GM12878 (cell line): ENCODE measurements around the gene KIDINS220. TPM values are rescaled to one million over a fixed set of nuclear protein-coding genes. Genes with fewer than 3 reads are reported as not detected.

ENCODE experiments used
- ATAC-seq: fragments of 200-7000 bp; cut with Tn5 transposase; 3 replicates; pipeline ENCODE4 v1.9.1; 2020; ENCODE audit warnings: mild to moderate bottlenecking, moderate library complexity
- BruUV-seq: library from RNA; stranded (reverse); fragments of 400-500 nt; replicated peaks from 2 replicates; lab custom pipeline; 2021; lab: Mats Ljungman, UMichigan
- CTCF ChIA-PET: fragments of 300-600 bp; sonication (Branson Sonifier 250); formaldehyde crosslinking; extraction: SDS; loops from one replicate; lab custom pipeline; 2021; ENCODE audit warnings: inconsistent platforms; lab: Yijun Ruan, JAX
- POLR2A ChIA-PET: fragments of 350-600 bp; formaldehyde crosslinking; extraction: SDS; loops from one replicate; lab custom pipeline; 2021; ENCODE audit warnings: inconsistent platforms; lab: Charles Lee
- RAD21 ChIA-PET: fragments of 300-600 bp; sonication (Branson Sonifier 250); formaldehyde crosslinking; loops from one replicate; lab custom pipeline; 2023; ENCODE audit warnings: antibody characterized with exemption; ENCODE audit not compliant: unreplicated experiment; lab: Charles Lee
- SMC1A ChIA-PET: fragments of 300-600 bp; sonication (Branson Sonifier 250); formaldehyde crosslinking; loops from one replicate; lab custom pipeline; 2023; ENCODE audit not compliant: unreplicated experiment, uncharacterized antibody; lab: Charles Lee
- DNase-seq: peaks from one replicate; pipeline ENCODE4 v3.0.0-alpha.2; 2011; ENCODE audit warnings: low read depth, low spot score
- FAIRE-seq: peaks from 3 replicates; lab custom pipeline; 2011; peaks lifted over from hg19 to GRCh38; lab: Jason Lieb, UNC
- H2AFZ ChIP-seq: 2 replicates; pipeline ENCODE4 v1.6.0; 2011; ENCODE audit warnings: low read depth, low read length, control low read depth; ENCODE audit not compliant: control insufficient read depth
- H3K27ac ChIP-seq: 2 replicates; pipeline ENCODE4 v1.5.1; 2011; ENCODE audit warnings: control low read depth; ENCODE audit not compliant: control insufficient read depth, insufficient read depth
- H3K27me3 ChIP-seq, 2 experiments: replicated peaks in 1 of 2; 2 replicates each; pipeline versions ENCODE4 v1.6.0 to v1.6.1; 2011; ENCODE audit warnings: low read length in 1 of 2; ENCODE audit not compliant: control insufficient read depth in 2 of 2, insufficient read depth in 2 of 2
- H3K36me3 ChIP-seq, 2 experiments: 2 replicates each; pipeline ENCODE4 v1.5.1; 2011; ENCODE audit warnings: low read length in 1 of 2; ENCODE audit not compliant: control insufficient read depth in 2 of 2, insufficient read depth in 2 of 2
- H3K4me1 ChIP-seq: 2 replicates; pipeline ENCODE4 v1.6.1; 2011; ENCODE audit warnings: mild to moderate bottlenecking, low read length, moderate library complexity, mixed read lengths; ENCODE audit not compliant: control insufficient read depth, insufficient read depth
- H3K4me2 ChIP-seq: 2 replicates; pipeline ENCODE4 v1.6.0; 2011; ENCODE audit warnings: control low read depth; ENCODE audit not compliant: control insufficient read depth, insufficient read depth
- H3K4me3 ChIP-seq: fragments of 200-600 bp; sonication (generic); 2 replicates; pipeline ENCODE4 v1.5.1; 2016
- H3K79me2 ChIP-seq: 2 replicates; pipeline ENCODE4 v1.6.0; 2011; ENCODE audit warnings: low read length; ENCODE audit not compliant: control insufficient read depth, insufficient read depth
- H3K9ac ChIP-seq: 2 replicates; pipeline ENCODE4 v1.8.0; 2011; ENCODE audit warnings: low read length, control low read depth, mixed read lengths; ENCODE audit not compliant: control insufficient read depth, insufficient read depth
- H3K9me3 ChIP-seq: replicated peaks from 3 replicates; pipeline ENCODE4 v1.5.1; 2011; ENCODE audit warnings: mild to moderate bottlenecking, low read length; ENCODE audit not compliant: control insufficient read depth, insufficient read depth
- H4K20me1 ChIP-seq: 2 replicates; pipeline ENCODE4 v1.6.0; 2011; ENCODE audit not compliant: control insufficient read depth, insufficient read depth
- BACH1 ChIP-seq: fragments of 450-650 bp; IDR thresholded peaks from 2 replicates; pipeline ENCODE4 v1.6.1; 2017; ENCODE audit warnings: mild to moderate bottlenecking, borderline replicate concordance
- BMI1 ChIP-seq: fragments of 450-650 bp; IDR thresholded peaks from 2 replicates; pipeline ENCODE4 v1.6.1; 2016; ENCODE audit warnings: mild to moderate bottlenecking, moderate library complexity, borderline replicate concordance
- CREM ChIP-seq: IDR thresholded peaks from 2 replicates; pipeline ENCODE4 v1.6.1; 2014; ENCODE audit warnings: antibody characterized with exemption, low read depth
- ESRRA ChIP-seq: IDR thresholded peaks from 2 replicates; pipeline ENCODE4 v1.6.1; 2012; ENCODE audit warnings: mild to moderate bottlenecking, low read length, improper control_type of control experiment
- KDM1A ChIP-seq: fragments of 200-600 bp; sonication (generic); IDR thresholded peaks from 2 replicates; pipeline ENCODE4 v1.6.1; 2016; ENCODE audit warnings: borderline replicate concordance
- SPI1 ChIP-seq: IDR thresholded peaks from 2 replicates; pipeline ENCODE4 v1.6.1; 2011; ENCODE audit warnings: low read depth, mild to moderate bottlenecking, low read length, moderate library complexity, borderline replicate concordance; ENCODE audit not compliant: insufficient read depth
- TCF3 ChIP-seq: IDR thresholded peaks from 2 replicates; pipeline ENCODE4 v1.6.1; 2012; ENCODE audit warnings: low read depth, mild to moderate bottlenecking, low read length, borderline replicate concordance; ENCODE audit not compliant: insufficient read depth
- ZBTB33 ChIP-seq: fragments of 450-650 bp; IDR thresholded peaks from 2 replicates; pipeline ENCODE4 v1.6.1; 2017; ENCODE audit warnings: mild to moderate bottlenecking
- ZNF24 ChIP-seq: fragments of 450-650 bp; IDR thresholded peaks from 2 replicates; pipeline ENCODE4 v1.6.1; 2017; ENCODE audit warnings: antibody characterized with exemption, mild to moderate bottlenecking
- ZNF592 ChIP-seq: fragments of 450-650 bp; IDR thresholded peaks from 2 replicates; pipeline ENCODE4 v1.6.1; 2017; ENCODE audit warnings: mild to moderate bottlenecking, moderate library complexity
- WGBS: methylation state at CpG from one replicate; pipeline ENCODE4 v1.1.6; 2016; ENCODE audit warnings: low lambda C conversion rate; ENCODE audit not compliant: insufficient replicate concordance, insufficient coverage; ENCODE audit errors: missing lambda C conversion rate; 5-methylcytosine and 5-hydroxymethylcytosine counted together
- in situ Hi-C: fragments of 300-500 bp; cut with MboI; formaldehyde crosslinking; loops from 9 replicates; pipeline ENCODE4 v1.14.3; 2018; ENCODE audit warnings: mixed read lengths
- intact Hi-C: fragments of 100-400 bp; cut with micrococcal nuclease; formaldehyde crosslinking; loops from one replicate; pipeline ENCODE4 v1.14.2; 2022; ENCODE audit not compliant: unreplicated experiment
- polyA plus RNA-seq, 11 experiments: library from polyadenylated mRNA; depleted of rRNA in 4 of 11; unstranded in 6 of 11; stranded (reverse) in 5 of 11; fragments of >200 nt; fragmentation: Nextera tagmentation in 4 of 11; fragmentation: Illumina TruSeq in 1 of 11; extraction: Ambion mirVana in 4 of 11; extraction: Trizol in 1 of 11; gene quantifications; 1 replicate in 1 of 11; 2 replicates in 10 of 11; pipeline versions ENCODE4 v1.2.1 to v1.2.3, GENCODE V29; 2011 to 2016; ENCODE audit warnings: inconsistent platforms in 2 of 11, missing spikeins in 2 of 11, low read depth in 1 of 11
- total RNA-seq, 4 experiments: library from RNA; depleted of rRNA in 3 of 4; stranded (reverse); fragments of >200 nt in 3 of 4; fragmentation: Illumina TruSeq in 1 of 4; extraction: Trizol in 1 of 4; gene quantifications; 2 replicates each; pipeline versions ENCODE4 v1.2.1 to v1.2.3, GENCODE V29; 2013 to 2021

Gene KIDINS220
- total and polyA plus RNA-seq, 10 of the 15 experiments (the other 5 are each of a cell fraction or from before 2014, with no cell fraction given) = 6.0 to 31.2 (median 16.0) TPM

- DNase-seq = no peak
- H2AFZ ChIP-seq = no peak overlapping the region
- H3K27ac ChIP-seq = no peak overlapping the region
- WGBS = 99% methylated on average over 3 of the region's 3 CpGs
- no peaks in the 10 kb centered on the region; the same call in 1 of the 2 replicates for H4K20me1 ChIP-seq
- peaks cover 5% of the 10 kb centered on the region; the same call in 1 of the 2 replicates for H3K4me1 ChIP-seq
- H3K79me2 ChIP-seq = no peaks in the 10 kb centered on the region
- POLR2A ChIA-PET = interaction anchor here (1.2 kb wide), 1 partner anchor 18 kb away, joined by 4 read pairs; no protein-coding TSS in a partner anchor
- intact Hi-C loops (no loop called here), in situ Hi-C loops (no loop called here)
- ATAC-seq = no peak
- no peak for FAIRE-seq
- no peak for TF ChIP-seq CREM
- no peak for TF ChIP-seq ZBTB33
- peaks cover 8 to 17% of the 10 kb centered on the region in 2 experiments; a peak in 3 of 4 replicates for H3K36me3 ChIP-seq
- H3K9ac ChIP-seq = no peak overlapping the region
- RAD21 ChIA-PET = interaction anchor here (1.3 to 1.8 kb wide), 2 partner anchors 9 to 13 kb away, joined by 4 to 6 read pairs; no protein-coding TSS in a partner anchor
- BruUV-seq = no TSS peak
- CTCF ChIA-PET = interaction anchor here (0.9 to 2.6 kb wide), 4 partner anchors 9 to 311 kb away, joined by 3 to 10 read pairs (median 3); no protein-coding TSS in a partner anchor
- peaks cover 5% of the 10 kb centered on the region; the same call in 2 of the 3 replicates for H3K9me3 ChIP-seq
- H3K27me3 ChIP-seq = no peaks in the 10 kb centered on the region
- H3K4me2 ChIP-seq = no peak overlapping the region
- no peak overlapping the region for H3K4me3 ChIP-seq
- SMC1A ChIA-PET = interaction anchor here (0.8 to 1.8 kb wide), 7 partner anchors 10 to 1699 kb away, joined by 3 to 8 read pairs (median 3); no protein-coding TSS in a partner anchor
Measured at GRCh38 chr2:8802741-8803140, 34.7 kb downstream of the KIDINS220 start.

GRCh38 chr2:8800821-8801220 is 36.6 kb downstream of the KIDINS220 start:
- ChIA-PET POLR2A (no interaction called here), CTCF (no interaction called here), SMC1A (interaction anchor here (0.6 to 0.7 kb wide), 2 partner anchors 10 to 507 kb away, joined by 3 to 4 read pairs; no protein-coding TSS in a partner anchor), RAD21 (no interaction called here)
- H4K20me1 ChIP-seq = no peaks in the 10 kb centered on the region; the same call in 1 of the 2 replicates
- peaks cover 8 to 17% of the 10 kb centered on the region in 2 experiments; a peak in 3 of 4 replicates for H3K36me3 ChIP-seq
- H2AFZ ChIP-seq = no peak overlapping the region
- no peak overlapping the region for H3K4me3 ChIP-seq
- DNase-seq = no peak
- peaks cover 5% of the 10 kb centered on the region; the same call in 2 of the 3 replicates for H3K9me3 ChIP-seq
- no peak for FAIRE-seq
- no peak overlapping the region for H3K4me2 ChIP-seq
- 97% methylated on average over 4 of the region's 4 CpGs for WGBS
- no peak overlapping the region for H3K27ac ChIP-seq
- no peaks in the 10 kb centered on the region for H3K79me2 ChIP-seq
- BruUV-seq = no TSS peak
- in situ Hi-C loops = no loop called here
- H3K4me1 ChIP-seq = peaks cover 13% of the 10 kb centered on the region
- no peak for ATAC-seq
- no peak overlapping the region for H3K9ac ChIP-seq
- no peaks in the 10 kb centered on the region for H3K27me3 ChIP-seq
- intact Hi-C loops = no loop called here
- TF ChIP-seq ZNF592 = no peak
- TF ChIP-seq BACH1 = no peak
- no peak for TF ChIP-seq BMI1
- no peak for TF ChIP-seq ZNF24
- TF ChIP-seq ESRRA = no peak
- no peak for TF ChIP-seq SPI1
- no peak for TF ChIP-seq TCF3
- no peak for TF ChIP-seq KDM1A
